Glomerular visceral epithelial cell (primary cell): ENCODE results near the gene SIK2.
A peak's percentile ranks its signal among the peaks of the same experiment; 100 is the strongest.

Source experiments
- DNase-seq: peaks from one replicate; pipeline ENCODE4 v3.0.0-alpha.2; 2016; ENCODE audit errors: extremely low spot score

Gene SIK2

GRCh38 chr11:111601979-111602864 lies at the start of gene SIK2:
TSS of gene SIK2 (plus strand) at chr11:111602449. CDS start at chr11:111602564, 115 bp downstream.
- peak; percentile 97 for DNase-seq

- DNase-seq = no peak
Observed at GRCh38 chr11:111554532-111554931, 47.7 kb upstream of the SIK2 start.

DNA sequence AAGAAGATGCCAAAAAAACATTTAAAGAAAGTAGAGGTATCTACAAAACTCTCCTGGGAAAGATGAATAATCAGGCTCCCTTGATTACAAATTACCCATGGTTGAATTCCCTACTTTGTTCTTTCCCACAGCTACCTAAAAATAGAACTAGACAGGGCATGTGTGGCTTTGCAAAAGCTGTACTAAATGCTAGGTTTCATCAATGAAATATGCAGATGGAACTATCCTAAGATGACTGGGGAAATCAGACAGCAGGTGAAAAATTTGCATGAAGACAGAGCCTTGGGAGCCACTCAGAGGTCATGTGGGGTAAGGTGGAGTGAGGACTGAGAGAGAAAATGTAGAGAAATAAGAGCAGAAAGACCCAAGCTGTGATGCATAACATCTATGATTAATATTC lies 47.0 kb upstream of the SIK2 start:
- DNase-seq = peak; percentile 31

DNA sequence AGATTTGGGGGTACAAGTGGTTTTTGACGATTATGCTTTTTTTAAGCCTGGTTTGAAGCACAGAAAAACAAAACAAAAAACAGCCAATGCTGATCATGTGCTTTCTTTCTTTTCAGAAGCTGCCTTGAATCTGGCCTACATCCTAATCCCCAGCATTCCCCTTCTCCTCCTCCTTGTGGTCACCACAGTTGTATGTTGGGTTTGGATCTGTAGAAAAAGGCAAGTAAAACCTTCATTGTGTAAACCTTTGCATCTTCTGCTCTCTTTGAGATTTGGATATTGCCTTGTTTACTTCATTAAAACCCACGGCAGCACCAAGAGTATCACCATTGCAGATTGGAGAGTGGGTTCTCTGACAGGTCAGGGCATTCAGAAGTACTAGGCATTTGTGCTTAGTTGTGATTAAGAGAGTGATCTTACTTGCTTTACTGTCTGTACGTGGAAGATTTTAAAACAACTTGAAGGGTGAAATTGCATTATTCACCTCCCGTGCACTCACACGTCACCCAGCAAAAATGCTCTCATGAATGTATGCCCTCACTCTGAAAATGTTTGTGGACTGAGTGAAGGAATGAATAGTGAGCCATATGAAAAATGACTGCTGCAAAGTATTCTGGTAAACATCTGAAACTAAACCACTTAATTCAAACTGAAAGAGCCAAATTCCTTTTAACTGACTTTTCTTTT lies 44.7 kb upstream of the SIK2 start:
- peak; percentile 90 for DNase-seq

DNA sequence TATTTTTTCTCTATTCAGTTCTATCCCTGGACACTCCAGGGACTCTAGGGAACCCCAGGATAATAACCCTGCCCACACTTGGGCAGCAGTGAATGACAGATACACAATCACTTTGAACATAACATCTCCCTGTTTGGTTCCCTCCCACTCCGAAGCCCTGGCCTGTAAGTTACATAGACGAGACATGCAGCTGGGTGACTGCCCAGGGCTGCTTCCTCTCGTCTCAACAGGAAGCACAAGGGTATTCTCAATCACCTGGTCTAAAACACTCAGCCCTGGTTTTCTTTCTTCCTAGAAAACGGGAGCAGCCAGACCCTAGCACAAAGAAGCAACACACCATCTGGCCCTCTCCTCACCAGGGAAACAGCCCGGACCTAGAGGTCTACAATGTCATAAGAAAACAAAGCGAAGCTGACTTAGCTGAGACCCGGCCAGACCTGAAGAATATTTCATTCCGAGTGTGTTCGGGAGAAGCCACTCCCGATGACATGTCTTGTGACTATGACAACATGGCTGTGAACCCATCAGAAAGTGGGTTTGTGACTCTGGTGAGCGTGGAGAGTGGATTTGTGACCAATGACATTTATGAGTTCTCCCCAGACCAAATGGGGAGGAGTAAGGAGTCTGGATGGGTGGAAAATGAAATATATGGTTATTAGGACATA lies 42.3 kb upstream of the SIK2 start:
- no peak for DNase-seq

- DNase-seq = no peak
Observed at GRCh38 chr11:111560800-111561199, 41.4 kb upstream of the SIK2 start.

GRCh38 chr11:111561306-111561705 lies 40.9 kb upstream of the SIK2 start:
- DNase-seq = no peak

DNA sequence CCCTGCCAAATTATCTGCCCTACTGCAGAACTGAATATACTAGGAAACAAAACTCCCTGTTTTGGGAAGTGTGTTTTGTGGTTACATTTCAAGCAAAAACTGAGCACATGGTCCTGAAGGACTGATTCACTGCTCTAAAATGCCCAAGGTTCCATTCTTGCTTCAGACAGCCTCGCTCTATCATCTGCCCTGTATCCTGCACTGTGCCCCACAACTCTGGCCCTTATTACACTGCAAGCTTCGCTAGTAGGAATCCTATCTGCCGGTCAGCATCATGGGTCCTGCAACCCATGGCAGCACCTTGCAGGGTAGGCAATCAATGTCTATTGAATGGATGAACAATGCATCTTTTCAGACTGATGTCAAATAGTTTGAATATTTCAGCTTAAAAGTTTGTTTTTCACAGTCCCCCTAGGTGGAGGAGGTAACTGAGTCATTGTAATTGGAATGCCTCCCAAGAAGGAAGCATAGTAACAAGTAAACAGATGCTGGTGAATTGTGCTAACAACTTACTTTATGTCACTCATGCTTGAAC lies 40.4 kb upstream of the SIK2 start:
- DNase-seq = peak; percentile 39

GRCh38 chr11:111562692-111563389 lies 39.4 kb upstream of the SIK2 start:
- DNase-seq = no peak

GRCh38 chr11:111565114-111565720 lies 37.0 kb upstream of the SIK2 start:
- peak; percentile 68 for DNase-seq

- DNase-seq = no peak
Observed at GRCh38 chr11:111566324-111566723, 35.9 kb upstream of the SIK2 start.

DNA sequence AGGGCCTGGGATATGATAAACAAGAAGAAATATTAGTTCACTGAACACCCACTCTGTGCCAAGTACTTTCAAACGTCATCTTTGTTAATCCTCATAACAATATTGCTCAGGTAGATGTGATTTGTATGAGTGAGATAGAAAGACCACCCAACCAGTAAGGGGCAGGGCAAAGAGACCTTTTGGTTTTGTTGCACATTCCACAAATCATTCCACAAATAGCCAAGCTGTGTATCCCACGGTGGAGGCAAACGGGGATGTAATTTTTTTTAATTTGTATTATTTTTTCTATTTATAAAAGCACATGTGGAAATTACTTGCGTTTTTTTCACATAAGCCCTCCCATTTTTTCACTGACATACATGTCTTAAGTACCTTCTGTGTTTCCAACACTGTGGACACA lies 32.8 kb upstream of the SIK2 start:
- no peak for DNase-seq

GRCh38 chr11:111570796-111571195 lies 31.5 kb upstream of the SIK2 start:
- DNase-seq = no peak

DNA sequence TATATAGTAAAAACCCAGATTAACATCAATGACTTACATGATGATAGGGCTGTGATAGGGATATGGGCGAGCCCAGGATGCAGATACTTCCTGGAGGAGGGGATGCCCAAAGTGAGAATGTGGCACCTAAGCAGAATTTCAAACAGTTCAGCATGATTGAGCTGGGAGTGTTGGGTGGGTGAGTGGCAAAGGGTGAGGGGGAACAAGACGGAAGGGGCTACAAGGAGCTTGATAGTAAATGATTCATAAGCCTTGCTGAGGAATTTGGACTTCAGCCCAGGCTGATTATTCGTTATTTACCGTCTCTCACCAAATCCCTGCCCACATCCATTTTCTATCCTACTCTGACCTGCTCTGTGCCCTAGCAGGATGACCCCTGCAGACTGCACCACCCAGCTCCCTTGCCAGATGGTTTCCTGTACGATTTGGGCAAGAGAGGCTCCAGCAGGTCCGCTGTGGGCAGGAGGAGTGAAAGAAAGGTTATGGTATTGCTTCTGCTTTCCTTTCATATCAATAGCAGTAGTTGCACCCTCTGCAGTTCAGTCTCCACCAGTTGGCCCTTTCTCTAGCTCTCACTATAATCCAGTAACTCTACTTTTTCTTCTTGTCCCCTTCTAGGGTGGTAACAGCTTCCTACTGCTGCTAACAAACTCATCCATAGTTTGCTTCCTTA lies 30.3 kb upstream of the SIK2 start:
- peak; percentile 15 for DNase-seq

DNA sequence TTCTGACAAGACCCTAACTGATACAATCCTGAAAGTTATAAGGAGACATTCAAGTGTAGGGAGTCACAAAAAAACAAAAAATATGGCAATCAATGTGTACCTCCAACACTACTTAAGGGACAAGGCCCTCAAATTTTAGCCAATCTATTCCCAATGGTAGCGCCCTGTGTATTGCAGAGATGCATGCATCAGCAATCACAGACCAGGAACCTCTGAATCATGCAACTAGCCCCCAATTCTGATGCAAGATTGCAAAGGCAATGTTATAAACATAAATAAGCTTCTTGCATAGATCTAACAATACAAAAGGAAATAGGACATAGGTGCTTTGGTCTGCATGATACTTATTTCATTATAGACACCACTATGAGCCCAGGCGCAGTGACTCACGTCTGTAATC lies 29.7 kb upstream of the SIK2 start:
- DNase-seq = no peak

DNA sequence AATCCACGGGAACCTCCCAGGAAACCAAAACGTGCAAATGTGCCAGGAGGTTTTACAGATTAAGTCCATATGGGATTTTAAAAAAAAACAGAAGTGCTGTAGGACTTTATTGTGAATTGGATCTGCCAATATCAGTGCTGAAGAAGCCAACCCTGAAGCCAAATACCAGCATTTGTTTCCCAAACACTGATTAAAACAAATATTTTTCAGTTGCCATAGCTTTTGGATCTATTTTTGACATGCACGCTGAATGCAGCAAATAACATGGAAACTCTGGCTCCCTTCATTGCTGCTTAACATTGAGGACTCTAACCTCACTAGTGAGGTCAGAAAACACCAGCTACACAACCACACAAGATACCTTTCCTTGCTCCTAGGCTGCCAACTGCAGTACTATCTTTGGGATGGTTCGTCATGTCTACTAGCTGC lies 28.4 kb upstream of the SIK2 start:
- no peak for DNase-seq

DNA sequence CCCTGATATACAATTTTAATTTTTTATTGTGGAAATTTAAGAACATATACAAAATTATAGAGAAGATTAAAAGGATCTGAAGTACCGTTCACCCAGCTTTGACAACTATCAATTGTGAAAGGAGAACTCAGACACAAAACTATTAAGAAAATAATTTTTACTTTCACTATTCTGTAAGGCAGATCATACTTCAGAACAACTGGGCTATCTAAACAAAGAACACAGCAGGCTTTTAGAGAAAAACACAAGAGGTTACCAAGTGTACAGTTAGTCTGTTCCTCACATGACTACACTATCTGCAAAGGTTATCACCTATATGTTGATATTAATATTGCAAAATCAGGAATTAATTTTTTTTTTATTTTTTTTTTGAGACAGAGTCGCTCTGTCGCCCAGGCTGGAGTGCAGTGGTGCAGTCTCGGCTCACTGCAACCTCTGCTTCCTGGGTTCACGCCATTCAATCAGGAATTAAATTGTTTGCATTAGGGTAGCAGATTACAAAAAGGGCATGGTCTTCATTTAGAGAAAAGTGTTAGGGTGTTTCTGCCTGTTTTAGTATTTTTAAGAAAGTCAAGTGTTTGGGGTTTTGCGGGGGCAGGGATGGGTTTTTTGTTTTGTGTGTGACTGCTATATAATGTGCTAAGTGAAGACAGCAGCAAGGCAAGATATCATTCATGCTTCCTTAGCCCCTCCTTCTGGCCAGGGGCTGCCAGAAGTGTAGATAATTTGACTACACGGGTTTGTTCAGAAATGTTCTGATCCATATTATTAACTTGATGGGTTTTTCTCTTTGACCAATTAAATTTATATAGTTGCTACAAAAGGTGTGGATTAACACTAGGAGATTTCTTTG lies 27.6 kb upstream of the SIK2 start:
- DNase-seq = no peak

DNA sequence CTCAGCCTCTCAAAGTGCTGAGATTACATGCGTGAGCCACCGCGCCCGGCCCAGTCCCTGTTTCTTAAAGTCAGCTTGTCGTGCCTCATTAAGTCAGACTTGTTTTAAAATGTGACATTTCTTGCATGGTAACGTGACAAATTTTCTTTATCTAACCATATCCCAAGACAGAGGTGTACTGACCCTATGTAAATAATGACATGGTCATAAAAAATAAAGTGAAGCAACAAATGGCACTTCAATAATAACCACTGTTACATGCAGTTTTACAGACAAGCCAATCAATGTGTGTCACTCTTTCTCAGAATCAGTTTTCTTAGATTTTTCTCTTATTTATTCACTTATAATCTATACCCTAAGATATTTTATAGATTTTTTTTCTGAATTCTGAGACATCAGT lies 26.5 kb upstream of the SIK2 start:
- no peak for DNase-seq

DNA sequence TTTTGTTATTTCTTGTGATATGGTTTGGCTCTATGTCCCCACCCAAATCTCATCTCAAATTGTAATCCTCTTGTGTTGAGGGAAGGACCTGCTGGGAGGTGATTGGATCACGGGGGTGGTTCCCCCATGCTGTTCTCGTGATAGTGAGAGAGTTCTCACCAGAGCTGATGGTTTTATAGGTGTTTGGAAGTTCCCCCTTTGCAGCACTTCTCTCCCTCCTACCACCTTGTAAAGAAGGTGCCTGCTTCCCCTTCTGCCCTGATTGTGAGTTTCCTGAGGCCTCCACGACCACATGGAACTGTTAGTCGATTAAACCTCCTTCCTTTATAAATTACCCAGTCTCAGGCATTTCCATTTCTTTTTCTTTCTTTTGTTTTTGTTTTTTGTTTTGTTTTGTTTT lies 24.4 kb upstream of the SIK2 start:
- no peak for DNase-seq

GRCh38 chr11:111581341-111581740 lies 20.9 kb upstream of the SIK2 start:
- DNase-seq = no peak
